GM23248 (cell line): ENCODE results near the gene ARHGEF1.

Experiments
- EZH2 ChIP-seq: fragments of 200-600 bp; sonication (generic); IDR thresholded peaks from 2 replicates; pipeline ENCODE4 v1.6.1; 2018; ENCODE audit warnings: antibody characterized with exemption, mild to moderate bottlenecking; ENCODE audit not compliant: insufficient read depth, poor library complexity, severe bottlenecking
- EZH2phosphoT487 ChIP-seq: fragments of 200-600 bp; sonication (generic); IDR thresholded peaks from 2 replicates; pipeline ENCODE4 v1.6.1; 2018; ENCODE audit warnings: antibody characterized with exemption, moderate library complexity, mild to moderate bottlenecking, low read depth; ENCODE audit not compliant: insufficient read depth

- TF ChIP-seq EZH2 (no peak), EZH2phosphoT487 (no peak)
These were observed 10.9 kb downstream of the ARHGEF1 start for GRCh38 chr19:41893899-41894298.
